HL-60 (cell line): Measurements from ENCODE around the gene SDK1.

Experiments
- DNase-seq, 2 experiments: peaks; one replicate each; pipeline ENCODE4 v3.0.0-alpha.2; 2010 to 2020; ENCODE audit warnings: low read depth in 1 of 2, low spot score in 1 of 2
- H3K27ac ChIP-seq: fragments of 250-450 bp; sonication (Bioruptor Pico); replicated peaks from 2 replicates; pipeline ENCODE4 v1.5.1; 2020; ENCODE audit warnings: mild to moderate bottlenecking, moderate library complexity
- H3K27me3 ChIP-seq: fragments of 250-450 bp; sonication (Bioruptor Pico); 2 replicates; pipeline ENCODE4 v1.5.1; 2021; ENCODE audit warnings: mild to moderate bottlenecking, moderate library complexity; ENCODE audit not compliant: insufficient read depth, poor library complexity, severe bottlenecking
- H3K4me3 ChIP-seq: replicated peaks from 2 replicates; pipeline ENCODE4 v1.5.1; 2011; ENCODE audit warnings: mild to moderate bottlenecking, control low read depth, low read length; ENCODE audit not compliant: insufficient read depth
- GABPA ChIP-seq: IDR thresholded peaks from 2 replicates; pipeline ENCODE4 v1.6.1; 2012; ENCODE audit warnings: low read depth
- POLR2AphosphoS5 ChIP-seq: IDR thresholded peaks from 2 replicates; pipeline ENCODE4 v1.6.1; 2012; ENCODE audit warnings: low read depth
- SPI1 ChIP-seq: IDR thresholded peaks from 2 replicates; pipeline ENCODE4 v1.6.1; 2012; ENCODE audit warnings: low read depth, mild to moderate bottlenecking, borderline replicate concordance
- TF ChIP-seq, protein P1 (sequence below): IDR thresholded peaks from one replicate; pipeline ENCODE4 v1.5.1; 2011; ENCODE audit warnings: low read length, control low read depth, inconsistent platforms; ENCODE audit not compliant: insufficient read depth
- TF ChIP-seq, protein P2 (sequence below): IDR thresholded peaks from 2 replicates; pipeline ENCODE4 v1.6.1; 2012; ENCODE audit warnings: low read depth; ENCODE audit not compliant: insufficient replicate concordance

Gene SDK1

DNA sequence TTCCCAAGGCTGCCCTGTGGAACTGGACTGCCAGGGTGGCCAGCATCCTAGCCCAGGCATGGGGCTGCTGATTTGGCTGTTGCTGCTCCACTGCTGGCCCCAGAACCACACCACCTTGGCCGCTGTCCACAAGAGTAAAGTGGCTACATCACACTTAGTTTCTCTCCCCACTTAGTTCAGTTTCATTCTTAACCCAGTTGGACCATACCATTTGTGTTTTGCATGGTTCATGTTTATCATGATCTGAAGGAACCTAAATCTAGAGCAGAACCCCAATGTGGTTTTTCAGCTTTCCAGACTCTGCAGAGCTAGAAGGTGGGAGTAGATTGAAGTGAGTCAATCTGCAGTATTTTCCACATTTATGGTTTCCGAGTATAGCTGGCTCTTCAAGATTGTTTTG, 32.8 kb downstream of the SDK1 start:
- DNase-seq, result no peak
- no peaks in the 10 kb centered on the region for H3K27me3 ChIP-seq
- H3K27ac ChIP-seq, result no peak overlapping the region
- no peak overlapping the region for H3K4me3 ChIP-seq
- TF ChIP-seq GABPA (no peak), POLR2AphosphoS5 (no peak), SPI1 (no peak)
- TF ChIP-seq, protein P1, sequence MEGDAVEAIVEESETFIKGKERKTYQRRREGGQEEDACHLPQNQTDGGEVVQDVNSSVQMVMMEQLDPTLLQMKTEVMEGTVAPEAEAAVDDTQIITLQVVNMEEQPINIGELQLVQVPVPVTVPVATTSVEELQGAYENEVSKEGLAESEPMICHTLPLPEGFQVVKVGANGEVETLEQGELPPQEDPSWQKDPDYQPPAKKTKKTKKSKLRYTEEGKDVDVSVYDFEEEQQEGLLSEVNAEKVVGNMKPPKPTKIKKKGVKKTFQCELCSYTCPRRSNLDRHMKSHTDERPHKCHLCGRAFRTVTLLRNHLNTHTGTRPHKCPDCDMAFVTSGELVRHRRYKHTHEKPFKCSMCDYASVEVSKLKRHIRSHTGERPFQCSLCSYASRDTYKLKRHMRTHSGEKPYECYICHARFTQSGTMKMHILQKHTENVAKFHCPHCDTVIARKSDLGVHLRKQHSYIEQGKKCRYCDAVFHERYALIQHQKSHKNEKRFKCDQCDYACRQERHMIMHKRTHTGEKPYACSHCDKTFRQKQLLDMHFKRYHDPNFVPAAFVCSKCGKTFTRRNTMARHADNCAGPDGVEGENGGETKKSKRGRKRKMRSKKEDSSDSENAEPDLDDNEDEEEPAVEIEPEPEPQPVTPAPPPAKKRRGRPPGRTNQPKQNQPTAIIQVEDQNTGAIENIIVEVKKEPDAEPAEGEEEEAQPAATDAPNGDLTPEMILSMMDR, result no peak
- TF ChIP-seq, protein P2, sequence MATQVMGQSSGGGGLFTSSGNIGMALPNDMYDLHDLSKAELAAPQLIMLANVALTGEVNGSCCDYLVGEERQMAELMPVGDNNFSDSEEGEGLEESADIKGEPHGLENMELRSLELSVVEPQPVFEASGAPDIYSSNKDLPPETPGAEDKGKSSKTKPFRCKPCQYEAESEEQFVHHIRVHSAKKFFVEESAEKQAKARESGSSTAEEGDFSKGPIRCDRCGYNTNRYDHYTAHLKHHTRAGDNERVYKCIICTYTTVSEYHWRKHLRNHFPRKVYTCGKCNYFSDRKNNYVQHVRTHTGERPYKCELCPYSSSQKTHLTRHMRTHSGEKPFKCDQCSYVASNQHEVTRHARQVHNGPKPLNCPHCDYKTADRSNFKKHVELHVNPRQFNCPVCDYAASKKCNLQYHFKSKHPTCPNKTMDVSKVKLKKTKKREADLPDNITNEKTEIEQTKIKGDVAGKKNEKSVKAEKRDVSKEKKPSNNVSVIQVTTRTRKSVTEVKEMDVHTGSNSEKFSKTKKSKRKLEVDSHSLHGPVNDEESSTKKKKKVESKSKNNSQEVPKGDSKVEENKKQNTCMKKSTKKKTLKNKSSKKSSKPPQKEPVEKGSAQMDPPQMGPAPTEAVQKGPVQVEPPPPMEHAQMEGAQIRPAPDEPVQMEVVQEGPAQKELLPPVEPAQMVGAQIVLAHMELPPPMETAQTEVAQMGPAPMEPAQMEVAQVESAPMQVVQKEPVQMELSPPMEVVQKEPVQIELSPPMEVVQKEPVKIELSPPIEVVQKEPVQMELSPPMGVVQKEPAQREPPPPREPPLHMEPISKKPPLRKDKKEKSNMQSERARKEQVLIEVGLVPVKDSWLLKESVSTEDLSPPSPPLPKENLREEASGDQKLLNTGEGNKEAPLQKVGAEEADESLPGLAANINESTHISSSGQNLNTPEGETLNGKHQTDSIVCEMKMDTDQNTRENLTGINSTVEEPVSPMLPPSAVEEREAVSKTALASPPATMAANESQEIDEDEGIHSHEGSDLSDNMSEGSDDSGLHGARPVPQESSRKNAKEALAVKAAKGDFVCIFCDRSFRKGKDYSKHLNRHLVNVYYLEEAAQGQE, result no peak

DNA sequence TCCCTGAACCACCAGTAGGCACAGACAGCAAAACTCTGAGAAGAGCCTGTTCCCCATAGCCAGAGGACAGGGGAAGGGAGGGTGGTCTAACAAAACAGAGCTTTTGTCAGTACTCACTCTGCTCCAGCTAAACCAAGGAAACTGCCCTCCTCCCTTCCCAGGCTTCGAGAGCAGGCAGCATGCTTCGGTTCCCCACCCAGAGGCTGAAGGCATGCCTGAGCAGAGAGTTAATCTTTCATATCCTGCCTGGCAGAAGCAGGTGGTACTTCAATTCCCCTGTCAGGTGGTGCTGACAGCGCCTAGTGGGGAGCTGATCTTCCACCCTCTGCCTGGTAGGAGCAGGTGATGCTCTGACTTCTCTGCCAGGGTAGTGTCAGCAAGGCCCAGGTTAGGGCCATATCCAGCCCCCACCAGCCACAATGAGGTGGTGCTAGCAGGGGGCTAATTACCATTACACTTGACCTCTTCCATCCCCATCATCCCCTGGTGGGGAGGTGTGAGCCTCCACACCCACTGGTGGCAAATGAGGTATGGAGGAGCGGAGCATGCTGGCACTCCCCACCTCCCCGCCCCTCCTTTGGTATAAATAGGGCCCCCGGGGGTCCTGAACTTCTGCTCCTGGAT, 35.1 kb downstream of the SDK1 start:
- no peak for DNase-seq
- H3K27ac ChIP-seq, result no peak overlapping the region

DNA sequence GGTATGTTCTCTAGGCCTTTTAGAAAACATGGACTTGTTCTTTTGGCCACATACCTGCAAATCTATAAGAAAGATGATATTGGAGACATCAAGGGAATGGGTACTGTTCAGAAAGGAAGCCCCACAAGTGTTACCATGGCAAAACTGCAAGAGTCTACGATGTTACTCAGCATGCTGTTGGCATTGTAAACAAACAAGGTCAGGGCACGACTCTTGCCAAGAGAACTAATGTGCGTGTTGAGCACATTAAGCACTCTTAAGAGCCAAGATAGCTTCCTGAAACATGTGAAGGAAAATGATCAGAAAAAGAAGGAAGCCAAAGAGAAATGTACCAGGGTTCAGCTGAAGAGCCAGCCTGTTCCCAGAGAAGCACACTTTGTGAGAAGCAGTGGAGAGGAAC, 37.1 kb downstream of the SDK1 start:
- Histone ChIP-seq H3K4me3 (no peak overlapping the region), H3K27ac (no peak overlapping the region), H3K27me3 (no peaks in the 10 kb centered on the region)
- TF ChIP-seq, protein P2, result no peak
- TF ChIP-seq, protein P1, result no peak
- TF ChIP-seq SPI1, result no peak
- no peak for TF ChIP-seq POLR2AphosphoS5
- no peak for TF ChIP-seq GABPA
- DNase-seq, result no peak

More for the DNA sequence above, 35.1 kb downstream of the SDK1 start:
- Histone ChIP-seq H3K27me3 (no peaks in the 10 kb centered on the region), H3K4me3 (no peak overlapping the region)
- TF ChIP-seq, protein P2, result no peak
- TF ChIP-seq SPI1 (no peak), GABPA (no peak), POLR2AphosphoS5 (no peak)
- TF ChIP-seq, protein P1, result no peak
